Neural crest cell (in vitro differentiated cells): ENCODE measurements around the gene EAPP. TPM values are rescaled to one million over a fixed set of nuclear protein-coding genes. Genes with fewer than 3 reads are reported as not detected.

Experiments used
- DNase-seq: peaks from one replicate; pipeline ENCODE4 v3.0.0; 2021; ENCODE audit warnings: low read depth, mixed read lengths, low spot score
- H3K27ac Mint-ChIP-seq: one replicate; pipeline ENCODE4 v1.8.0; 2021; ENCODE audit warnings: mild to moderate bottlenecking, mixed read lengths; ENCODE audit not compliant: unreplicated experiment
- H3K27me3 Mint-ChIP-seq: 2 replicates; pipeline ENCODE4 v1.8.0; 2021; ENCODE audit warnings: low read depth, mild to moderate bottlenecking, mixed read lengths
- H3K36me3 Mint-ChIP-seq: 2 replicates; pipeline ENCODE4 v1.8.0; 2021; ENCODE audit warnings: low read depth, mild to moderate bottlenecking, mixed read lengths
- H3K4me1 Mint-ChIP-seq: 2 replicates; pipeline ENCODE4 v1.8.0; 2021; ENCODE audit warnings: mixed read lengths
- H3K4me3 Mint-ChIP-seq: one replicate; pipeline ENCODE4 v1.8.0; 2021; ENCODE audit warnings: mild to moderate bottlenecking, mixed read lengths
- H3K9me3 Mint-ChIP-seq: 2 replicates; pipeline ENCODE4 v1.8.0; 2021; ENCODE audit warnings: mixed read lengths
- CTCF ChIP-seq: fragments of 200-600 bp; sonication (generic); conservative IDR thresholded peaks from 2 replicates; pipeline ENCODE4 v1.5.0; 2021; ENCODE audit warnings: antibody characterized with exemption, mild to moderate bottlenecking
- total RNA-seq: library from RNA; stranded (reverse); gene quantifications from 2 replicates; pipeline ENCODE4 v1.2.1, GENCODE V29; 2021

The EAPP gene
- total RNA-seq, 1 donor from 2014 or later = 26.2 TPM

GRCh38 chr14:34502545-34503225, 36.8 kb downstream of the EAPP start:
- peaks cover 1% of the 10 kb centered on the region for H3K4me1 Mint-ChIP-seq
- H3K27me3 Mint-ChIP-seq = no peaks in the 10 kb centered on the region
- H3K4me3 Mint-ChIP-seq = no peak overlapping the region
- DNase-seq = no peak
- H3K9me3 Mint-ChIP-seq = no peaks in the 10 kb centered on the region
- TF ChIP-seq CTCF = no peak
- no peaks in the 10 kb centered on the region for H3K36me3 Mint-ChIP-seq
- peak overlapping the region; percentile 70 for H3K27ac Mint-ChIP-seq

GRCh38 chr14:34502001-34502400, 37.5 kb downstream of the EAPP start:
- Mint-ChIP-seq H3K27me3 (no peaks in the 10 kb centered on the region), H3K9me3 (no peaks in the 10 kb centered on the region), H3K27ac (no peak overlapping the region), H3K36me3 (no peaks in the 10 kb centered on the region), H3K4me3 (no peak overlapping the region), H3K4me1 (peaks cover 8% of the 10 kb centered on the region)
- no peak for TF ChIP-seq CTCF
- no peak for DNase-seq

GRCh38 chr14:34501004-34501580, 38.4 kb downstream of the EAPP start:
- Mint-ChIP-seq H3K27me3 (no peaks in the 10 kb centered on the region), H3K27ac (no peak overlapping the region), H3K36me3 (no peaks in the 10 kb centered on the region), H3K4me3 (no peak overlapping the region), H3K9me3 (no peaks in the 10 kb centered on the region), H3K4me1 (peaks cover 17% of the 10 kb centered on the region)
- DNase-seq = no peak
- no peak for TF ChIP-seq CTCF

- Mint-ChIP-seq H3K27ac (no peak overlapping the region), H3K36me3 (no peaks in the 10 kb centered on the region), H3K4me1 (peaks cover 17% of the 10 kb centered on the region), H3K9me3 (no peaks in the 10 kb centered on the region), H3K4me3 (no peak overlapping the region), H3K27me3 (no peaks in the 10 kb centered on the region)
- TF ChIP-seq CTCF = peak; percentile 44
- DNase-seq = no peak
Observed at GRCh38 chr14:34498684-34499412, 40.7 kb downstream of the EAPP start.

- H3K4me1 Mint-ChIP-seq = peaks cover 17% of the 10 kb centered on the region
- H3K4me3 Mint-ChIP-seq = peak overlapping the region; percentile 42
- no peaks in the 10 kb centered on the region for H3K9me3 Mint-ChIP-seq
- TF ChIP-seq CTCF = no peak
- DNase-seq = peak; percentile 26
- peak overlapping the region; percentile 92 for H3K27ac Mint-ChIP-seq
- no peaks in the 10 kb centered on the region for H3K36me3 Mint-ChIP-seq
- H3K27me3 Mint-ChIP-seq = no peaks in the 10 kb centered on the region
Observed at GRCh38 chr14:34496679-34497513, 42.6 kb downstream of the EAPP start.
